Measurements from ENCODE around the gene GLB1L3.

GRCh38 chr11:134362192-134362901 is 86.2 kb downstream of the GLB1L3 start:
- TF ChIP-seq GATA3 (IDR thresholded peaks at IDR 0.05; ENCODE audit: low read depth, low read length) (no peak), GATA2 (IDR thresholded peaks at IDR 0.05; ENCODE audit: low read depth, low read length) (no peak)
